Liver (tissue), 9 donors: ENCODE data around the gene RASIP1. TPM values are rescaled to one million over a fixed set of nuclear protein-coding genes. Genes with fewer than 3 reads are reported as not detected.

ENCODE experiments used
- DNase-seq: peaks from one replicate; pipeline ENCODE4 v3.0.0-alpha.2; 2017; ENCODE audit warnings: low spot score
- H3K27ac ChIP-seq, 2 donors: one replicate each; pipeline ENCODE4 v1.7.0; 2013; ENCODE audit warnings: inconsistent platforms in 2 of 2, low read length in 2 of 2, control low read depth in 1 of 2, low read depth in 1 of 2, mild to moderate bottlenecking in 1 of 2
- H3K27me3 ChIP-seq, 4 donors: one replicate each; pipeline versions ENCODE4 v1.6.1 to v1.7.0; 2013; ENCODE audit warnings: low read length in 3 of 4, inconsistent platforms in 1 of 4, mild to moderate bottlenecking in 1 of 4, moderate library complexity in 1 of 4; ENCODE audit not compliant: control insufficient read depth in 4 of 4, insufficient read depth in 4 of 4
- H3K36me3 ChIP-seq, 4 donors: one replicate each; pipeline versions ENCODE4 v1.6.1 to v1.7.0; 2013; ENCODE audit warnings: low read length in 3 of 4, mild to moderate bottlenecking in 3 of 4, low read depth in 1 of 4, moderate library complexity in 1 of 4; ENCODE audit not compliant: control insufficient read depth in 4 of 4, insufficient read depth in 3 of 4
- H3K4me1 ChIP-seq, 4 donors: one replicate each; pipeline versions ENCODE4 v1.6.1 to v1.7.0; 2013; ENCODE audit warnings: low read length in 3 of 4, mild to moderate bottlenecking in 3 of 4, moderate library complexity in 1 of 4; ENCODE audit not compliant: control insufficient read depth in 4 of 4, insufficient read depth in 4 of 4
- H3K4me3 ChIP-seq, 3 donors: one replicate each; pipeline versions ENCODE4 v1.6.1 to v1.7.0; 2013; ENCODE audit warnings: low read length in 3 of 3, control low read depth in 1 of 3, low read depth in 1 of 3, mild to moderate bottlenecking in 1 of 3
- H3K9ac ChIP-seq, 2 donors: one replicate each; pipeline ENCODE4 v1.7.0; 2013; ENCODE audit warnings: low read length in 2 of 2, mild to moderate bottlenecking in 2 of 2, moderate library complexity in 2 of 2, control low read depth in 1 of 2, low read depth in 1 of 2
- H3K9me3 ChIP-seq, 4 donors: one replicate each; pipeline versions ENCODE4 v1.6.1 to v1.7.0; 2013; ENCODE audit warnings: low read length in 3 of 4; ENCODE audit not compliant: control insufficient read depth in 4 of 4
- FOXA2 ChIP-seq: IDR thresholded peaks from 2 replicates; pipeline ENCODE4 v1.6.1; 2016; ENCODE audit warnings: antibody characterized with exemption
- GABPA ChIP-seq, 2 donors: IDR thresholded peaks in 1 of 2; conservative IDR thresholded peaks in 1 of 2; 2 replicates each; pipeline ENCODE4 v1.6.1; 2016; ENCODE audit warnings: antibody characterized with exemption in 2 of 2, mild to moderate bottlenecking in 1 of 2, moderate library complexity in 1 of 2
- NR2F2 ChIP-seq: IDR thresholded peaks from 2 replicates; pipeline ENCODE4 v1.6.1; 2016; ENCODE audit warnings: antibody characterized with exemption
- RAD21 ChIP-seq, 2 donors: IDR thresholded peaks; 2 replicates each; pipeline ENCODE4 v1.6.1; 2016; ENCODE audit warnings: antibody characterized with exemption in 2 of 2, mild to moderate bottlenecking in 2 of 2
- RXRA ChIP-seq, 2 donors: IDR thresholded peaks; 2 replicates each; pipeline ENCODE4 v1.6.1; 2017 to 2018; ENCODE audit warnings: antibody characterized with exemption in 2 of 2, mild to moderate bottlenecking in 1 of 2
- YY1 ChIP-seq: IDR thresholded peaks from 2 replicates; pipeline ENCODE4 v1.6.1; 2016; ENCODE audit warnings: antibody characterized with exemption, mild to moderate bottlenecking
- WGBS: extraction: QIAGEN DNeasy Blood & Tissue Kit; methylation state at CpG from one replicate; pipeline ENCODE4 v1.1.7; 2013; 5-methylcytosine and 5-hydroxymethylcytosine counted together
- polyA plus RNA-seq, 2 donors: library from polyadenylated mRNA; stranded (reverse) in 1 of 2; unstranded in 1 of 2; fragments of 200-250 nt in 1 of 2; fragments of >200 nt in 1 of 2; fragmentation: Nextera tagmentation in 1 of 2; extraction: Ambion mirVana in 1 of 2; gene quantifications; one replicate each; pipeline versions ENCODE4 v1.2.1 to v1.2.3, GENCODE V29; 2013 to 2015
- total RNA-seq, 2 donors: library from RNA; depleted of rRNA; stranded (reverse); fragments of >200 nt; gene quantifications; one replicate each; pipeline ENCODE4 v1.2.3, GENCODE V29; 2014
- TF ChIP-seq, protein P1 (sequence below): IDR thresholded peaks from 2 replicates; pipeline ENCODE4 v1.6.1; 2016; ENCODE audit warnings: antibody characterized with exemption
- TF ChIP-seq, protein P2 (sequence below): IDR thresholded peaks from 2 replicates; pipeline ENCODE4 v1.6.1; 2016; ENCODE audit warnings: antibody characterized with exemption
- TF ChIP-seq, protein P3 (sequence below): IDR thresholded peaks from 2 replicates; pipeline ENCODE4 v1.6.1; 2016; ENCODE audit warnings: antibody characterized with exemption, mild to moderate bottlenecking
- TF ChIP-seq, protein P4 (sequence below): fragments of 150-350 bp; IDR thresholded peaks from 2 replicates; pipeline ENCODE4 v1.5.1; 2017; ENCODE audit warnings: improper control_type of control experiment, low read depth, low read length; ENCODE audit not compliant: missing input control
- donor health status: healthy.
- donor health status: healthy.
- donor health status: healthy.
- donor health status: healthy.
- donor health status: healthy.

Gene RASIP1
- total and polyA plus RNA-seq, 4 donors, result 1.8 to 5.4 (median 4.5) TPM

DNA sequence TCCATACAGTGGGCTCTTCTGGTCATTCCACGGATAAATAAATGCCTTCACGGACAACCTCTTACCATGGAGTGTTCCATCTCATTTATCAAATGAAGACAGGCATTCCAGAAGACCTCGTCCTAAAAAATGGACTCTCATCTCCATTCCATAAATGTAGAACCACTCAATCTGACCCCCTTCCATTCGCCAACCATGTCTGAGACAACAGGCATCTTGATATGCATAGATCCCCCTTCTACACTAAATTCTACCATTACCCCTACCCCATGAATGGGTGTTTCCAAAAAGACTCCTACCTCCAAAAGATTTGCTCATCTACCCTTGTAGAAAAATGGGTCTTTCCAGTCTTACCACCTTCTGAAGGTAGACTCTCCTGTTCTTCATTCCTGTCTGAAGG lies 9.0 kb downstream of the RASIP1 start:
- Histone ChIP-seq H3K36me3 (no peaks in the 10 kb centered on the region), H3K9me3 (no peaks in the 10 kb centered on the region), H3K27ac (no peak overlapping the region), H3K27me3 (no peaks in the 10 kb centered on the region), H3K4me3 (no peak overlapping the region), H3K9ac (no peak overlapping the region), H3K4me1 (peaks cover 0 to 6% (median 0%) of the 10 kb centered on the region in 4 donors)
- 86% methylated on average over 4 of the region's 4 CpGs for WGBS
- no peak for DNase-seq
- TF ChIP-seq RAD21 (IDR thresholded peaks at IDR 0.05) (no peak), RXRA (IDR thresholded peaks at IDR 0.05) (no peak), NR2F2 (no peak), FOXA2 (no peak)
- TF ChIP-seq, protein P1, sequence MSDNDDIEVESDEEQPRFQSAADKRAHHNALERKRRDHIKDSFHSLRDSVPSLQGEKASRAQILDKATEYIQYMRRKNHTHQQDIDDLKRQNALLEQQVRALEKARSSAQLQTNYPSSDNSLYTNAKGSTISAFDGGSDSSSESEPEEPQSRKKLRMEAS, result no peak
- TF ChIP-seq, protein P2, sequence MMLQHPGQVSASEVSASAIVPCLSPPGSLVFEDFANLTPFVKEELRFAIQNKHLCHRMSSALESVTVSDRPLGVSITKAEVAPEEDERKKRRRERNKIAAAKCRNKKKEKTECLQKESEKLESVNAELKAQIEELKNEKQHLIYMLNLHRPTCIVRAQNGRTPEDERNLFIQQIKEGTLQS, result no peak
- TF ChIP-seq, protein P3, sequence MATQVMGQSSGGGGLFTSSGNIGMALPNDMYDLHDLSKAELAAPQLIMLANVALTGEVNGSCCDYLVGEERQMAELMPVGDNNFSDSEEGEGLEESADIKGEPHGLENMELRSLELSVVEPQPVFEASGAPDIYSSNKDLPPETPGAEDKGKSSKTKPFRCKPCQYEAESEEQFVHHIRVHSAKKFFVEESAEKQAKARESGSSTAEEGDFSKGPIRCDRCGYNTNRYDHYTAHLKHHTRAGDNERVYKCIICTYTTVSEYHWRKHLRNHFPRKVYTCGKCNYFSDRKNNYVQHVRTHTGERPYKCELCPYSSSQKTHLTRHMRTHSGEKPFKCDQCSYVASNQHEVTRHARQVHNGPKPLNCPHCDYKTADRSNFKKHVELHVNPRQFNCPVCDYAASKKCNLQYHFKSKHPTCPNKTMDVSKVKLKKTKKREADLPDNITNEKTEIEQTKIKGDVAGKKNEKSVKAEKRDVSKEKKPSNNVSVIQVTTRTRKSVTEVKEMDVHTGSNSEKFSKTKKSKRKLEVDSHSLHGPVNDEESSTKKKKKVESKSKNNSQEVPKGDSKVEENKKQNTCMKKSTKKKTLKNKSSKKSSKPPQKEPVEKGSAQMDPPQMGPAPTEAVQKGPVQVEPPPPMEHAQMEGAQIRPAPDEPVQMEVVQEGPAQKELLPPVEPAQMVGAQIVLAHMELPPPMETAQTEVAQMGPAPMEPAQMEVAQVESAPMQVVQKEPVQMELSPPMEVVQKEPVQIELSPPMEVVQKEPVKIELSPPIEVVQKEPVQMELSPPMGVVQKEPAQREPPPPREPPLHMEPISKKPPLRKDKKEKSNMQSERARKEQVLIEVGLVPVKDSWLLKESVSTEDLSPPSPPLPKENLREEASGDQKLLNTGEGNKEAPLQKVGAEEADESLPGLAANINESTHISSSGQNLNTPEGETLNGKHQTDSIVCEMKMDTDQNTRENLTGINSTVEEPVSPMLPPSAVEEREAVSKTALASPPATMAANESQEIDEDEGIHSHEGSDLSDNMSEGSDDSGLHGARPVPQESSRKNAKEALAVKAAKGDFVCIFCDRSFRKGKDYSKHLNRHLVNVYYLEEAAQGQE, result no peak

DNA sequence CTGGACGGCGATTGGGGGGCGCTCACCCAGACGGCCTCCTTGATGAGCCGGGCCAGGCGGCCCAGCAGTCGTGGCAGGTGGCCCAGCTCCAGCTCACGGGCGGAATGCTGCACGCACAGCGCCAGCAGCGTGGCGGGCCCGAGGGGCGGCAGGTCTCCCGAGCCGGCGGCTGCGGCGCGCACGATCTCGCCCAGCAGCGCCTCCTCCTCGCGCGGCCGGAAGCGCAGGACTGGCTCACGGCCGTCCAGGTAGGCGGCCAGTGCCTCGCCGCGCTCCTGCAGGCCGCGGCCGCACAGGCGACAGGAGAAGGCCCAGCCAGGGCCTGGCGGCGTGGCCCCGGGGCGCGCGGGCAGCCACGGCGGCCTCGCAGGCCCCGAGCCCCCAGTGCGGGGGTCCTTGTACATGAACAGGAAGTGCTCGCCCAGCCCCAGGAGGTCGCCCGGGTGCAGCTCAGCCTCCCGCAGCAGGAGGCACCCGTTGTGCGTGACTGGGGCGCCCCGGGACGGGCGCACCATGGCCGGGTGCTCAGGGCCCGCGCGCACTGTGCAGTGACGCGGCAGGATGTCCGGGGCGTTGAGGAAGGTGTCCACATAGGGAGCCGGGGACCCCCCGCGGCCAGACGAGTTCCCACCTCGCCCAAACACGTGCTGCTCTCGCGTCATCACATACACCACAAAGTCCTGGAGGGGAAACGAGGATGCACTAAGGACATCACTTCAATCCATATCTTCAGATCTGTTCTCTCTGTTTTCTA lies 11.3 kb downstream of the RASIP1 start:
- 52% methylated on average over 77 of the region's 77 CpGs for WGBS
- DNase-seq, result no peak
- peak overlapping the region in 1 of 3 donors; percentile 9 for H3K4me3 ChIP-seq
- peaks cover 0 to 6% (median 1%) of the 10 kb centered on the region in 4 donors for H3K4me1 ChIP-seq
- TF ChIP-seq RXRA (IDR thresholded peaks at IDR 0.05), result no peak
- TF ChIP-seq, protein P4, sequence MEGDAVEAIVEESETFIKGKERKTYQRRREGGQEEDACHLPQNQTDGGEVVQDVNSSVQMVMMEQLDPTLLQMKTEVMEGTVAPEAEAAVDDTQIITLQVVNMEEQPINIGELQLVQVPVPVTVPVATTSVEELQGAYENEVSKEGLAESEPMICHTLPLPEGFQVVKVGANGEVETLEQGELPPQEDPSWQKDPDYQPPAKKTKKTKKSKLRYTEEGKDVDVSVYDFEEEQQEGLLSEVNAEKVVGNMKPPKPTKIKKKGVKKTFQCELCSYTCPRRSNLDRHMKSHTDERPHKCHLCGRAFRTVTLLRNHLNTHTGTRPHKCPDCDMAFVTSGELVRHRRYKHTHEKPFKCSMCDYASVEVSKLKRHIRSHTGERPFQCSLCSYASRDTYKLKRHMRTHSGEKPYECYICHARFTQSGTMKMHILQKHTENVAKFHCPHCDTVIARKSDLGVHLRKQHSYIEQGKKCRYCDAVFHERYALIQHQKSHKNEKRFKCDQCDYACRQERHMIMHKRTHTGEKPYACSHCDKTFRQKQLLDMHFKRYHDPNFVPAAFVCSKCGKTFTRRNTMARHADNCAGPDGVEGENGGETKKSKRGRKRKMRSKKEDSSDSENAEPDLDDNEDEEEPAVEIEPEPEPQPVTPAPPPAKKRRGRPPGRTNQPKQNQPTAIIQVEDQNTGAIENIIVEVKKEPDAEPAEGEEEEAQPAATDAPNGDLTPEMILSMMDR, result peak; percentile 10
- TF ChIP-seq GABPA (IDR thresholded peaks at IDR 0.05 in 1 of 2, conservative IDR thresholded peaks at IDR 0.05 in 1 of 2), result no peak
- no peaks in the 10 kb centered on the region for H3K27me3 ChIP-seq
- H3K36me3 ChIP-seq, result no peaks in the 10 kb centered on the region
- no peak overlapping the region for H3K9ac ChIP-seq
- H3K27ac ChIP-seq, result no peak overlapping the region
- H3K9me3 ChIP-seq, result no peaks in the 10 kb centered on the region

DNA sequence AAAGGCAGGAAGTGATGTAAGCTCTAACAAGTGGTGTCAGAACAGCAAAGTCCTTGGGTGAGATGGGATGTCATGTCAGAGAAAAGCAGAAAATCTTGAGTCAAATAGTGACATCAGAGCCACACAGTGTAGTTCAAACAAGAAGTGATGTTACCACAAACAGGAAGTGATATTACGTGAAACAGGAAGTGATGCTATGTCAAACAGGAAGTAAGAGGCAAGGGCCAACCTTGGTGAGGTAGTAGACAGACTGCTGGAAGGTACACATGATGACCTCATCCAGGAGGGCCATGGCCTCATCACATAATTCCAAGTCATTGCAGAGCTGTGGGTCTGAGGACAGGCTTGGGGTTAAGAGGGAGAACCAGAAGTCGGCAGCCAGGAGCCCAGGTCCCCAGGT lies 13.9 kb downstream of the RASIP1 start:
- H3K4me3 ChIP-seq, result no peak overlapping the region
- TF ChIP-seq, protein P1, result no peak
- TF ChIP-seq YY1 (no peak), GABPA (IDR thresholded peaks at IDR 0.05 in 1 of 2, conservative IDR thresholded peaks at IDR 0.05 in 1 of 2) (peak; percentile 67 to 78)
- no peak overlapping the region for H3K9ac ChIP-seq
- peaks cover 0 to 6% (median 1%) of the 10 kb centered on the region in 4 donors for H3K4me1 ChIP-seq
- no peak for DNase-seq
- H3K27me3 ChIP-seq, result no peaks in the 10 kb centered on the region
- no peaks in the 10 kb centered on the region for H3K36me3 ChIP-seq
- H3K27ac ChIP-seq, result peak overlapping the region in 1 of 2 donors; percentile 9
- no peaks in the 10 kb centered on the region for H3K9me3 ChIP-seq
- 83% methylated on average over 2 of the region's 2 CpGs for WGBS
